GM21528 (cell line): ENCODE measurements around the gene ZFP91.
A peak's percentile ranks its signal among the peaks of the same experiment; 100 is the strongest.

Experiments used
- ATAC-seq: cut with Tn5 transposase; IDR thresholded peaks from one replicate; pipeline ENCODE4 v1.9.1; 2021; ENCODE audit warnings: mild to moderate bottlenecking, moderate library complexity; ENCODE audit not compliant: unreplicated experiment, low FRiP score

The ZFP91 gene

DNA sequence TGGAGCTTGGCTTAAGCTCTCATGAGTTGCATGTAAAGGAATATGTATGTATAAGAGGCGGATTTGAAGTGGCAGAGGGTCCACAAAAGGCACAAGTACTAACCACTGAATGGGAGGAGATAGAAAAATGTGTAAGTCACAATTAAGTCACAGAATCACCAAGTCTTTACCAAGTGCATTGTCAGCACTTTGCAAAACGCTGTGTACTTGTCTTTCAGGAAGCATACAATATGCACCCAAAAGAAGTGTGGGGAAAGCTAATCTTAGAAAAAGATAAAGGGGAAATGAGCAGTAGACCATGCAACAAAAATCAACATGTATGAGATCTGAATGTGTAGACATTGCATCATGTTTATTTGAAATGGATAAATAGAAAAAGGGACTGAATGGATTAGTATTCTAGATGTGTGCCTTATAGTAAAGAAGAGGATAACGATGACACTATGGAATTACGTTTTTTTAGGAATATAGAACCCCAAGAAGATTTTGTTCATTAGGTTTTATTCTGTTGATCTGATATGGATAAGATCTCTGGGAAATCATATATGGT, 48.1 kb downstream of the ZFP91 start:
- no peak for ATAC-seq

DNA sequence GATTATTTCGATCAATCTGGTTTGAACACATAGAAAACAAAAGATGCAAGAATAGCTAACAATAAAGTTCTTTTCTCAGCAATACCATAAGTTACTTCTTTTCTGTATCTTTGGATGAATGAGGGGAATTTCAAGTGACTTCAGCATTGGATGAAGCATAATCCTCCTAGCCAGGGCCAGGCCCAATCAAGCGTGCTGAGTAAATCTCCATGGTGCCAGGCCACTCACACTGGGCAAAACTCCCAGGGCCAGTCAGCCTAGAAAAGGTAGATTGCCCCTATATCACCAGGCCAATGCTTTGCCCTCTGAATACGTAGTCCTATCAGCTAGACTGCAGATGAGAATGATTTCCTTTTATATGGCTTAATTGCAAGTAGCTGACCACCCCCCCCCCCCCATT, 49.6 kb downstream of the ZFP91 start:
- no peak for ATAC-seq

DNA sequence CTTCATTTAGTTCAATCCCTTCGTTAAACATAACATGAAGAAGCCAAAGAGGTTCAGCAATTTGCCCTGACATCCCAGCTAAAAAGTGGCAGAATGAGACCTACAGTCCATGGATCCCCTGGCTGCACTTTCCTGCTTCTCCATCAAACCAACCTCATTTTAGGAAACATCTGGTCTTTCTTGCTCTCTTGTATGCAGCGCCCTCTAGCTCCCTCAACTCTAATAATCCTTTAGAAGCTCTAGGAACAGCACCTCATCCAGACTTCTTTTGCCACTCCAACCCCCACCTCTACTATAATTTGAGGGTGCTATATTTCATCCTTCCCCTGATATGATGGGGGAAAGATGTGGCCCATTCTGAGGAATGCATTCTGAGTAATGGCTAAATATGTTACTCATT, 51.0 kb downstream of the ZFP91 start:
- peak; percentile 58 for ATAC-seq

DNA sequence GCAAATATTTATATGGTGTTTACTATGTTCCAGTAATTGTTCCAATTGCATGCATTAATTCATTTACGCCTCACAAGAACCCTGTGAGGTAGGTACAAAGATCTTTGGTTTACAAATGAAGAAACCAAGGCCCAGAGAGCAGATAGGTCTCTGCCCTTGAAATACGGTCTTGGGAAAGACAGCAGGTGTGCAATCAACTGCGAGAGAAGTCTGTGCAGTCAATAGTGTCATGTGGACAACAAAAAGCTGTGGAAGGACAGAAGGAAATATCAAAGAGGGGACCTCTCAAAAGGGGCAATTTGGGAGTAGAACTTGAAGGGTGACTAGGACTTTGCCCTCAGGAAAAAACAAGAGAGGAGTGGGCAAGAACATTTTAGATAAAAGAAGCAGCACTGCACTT, 52.5 kb downstream of the ZFP91 start:
- no peak for ATAC-seq

DNA sequence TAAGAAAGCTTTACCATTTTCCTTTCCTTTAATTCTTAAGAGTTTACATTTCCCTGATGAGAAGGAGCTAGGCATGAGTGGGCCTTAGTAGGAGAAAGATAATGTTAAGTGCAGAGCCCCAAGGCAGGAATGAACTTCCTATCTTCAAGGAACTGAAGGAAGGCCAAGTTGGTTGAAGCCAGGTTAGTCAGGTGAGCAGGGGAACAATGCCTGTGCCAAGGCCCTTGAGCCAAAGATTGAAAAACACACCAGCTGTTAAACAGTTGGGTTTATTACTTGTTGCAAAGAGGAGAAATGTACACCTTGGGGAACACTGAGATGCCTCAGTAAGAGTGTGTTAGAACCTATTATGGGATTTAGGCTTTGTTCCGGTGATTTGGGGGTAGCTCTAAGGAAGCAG, 53.6 kb downstream of the ZFP91 start:
- no peak for ATAC-seq

DNA sequence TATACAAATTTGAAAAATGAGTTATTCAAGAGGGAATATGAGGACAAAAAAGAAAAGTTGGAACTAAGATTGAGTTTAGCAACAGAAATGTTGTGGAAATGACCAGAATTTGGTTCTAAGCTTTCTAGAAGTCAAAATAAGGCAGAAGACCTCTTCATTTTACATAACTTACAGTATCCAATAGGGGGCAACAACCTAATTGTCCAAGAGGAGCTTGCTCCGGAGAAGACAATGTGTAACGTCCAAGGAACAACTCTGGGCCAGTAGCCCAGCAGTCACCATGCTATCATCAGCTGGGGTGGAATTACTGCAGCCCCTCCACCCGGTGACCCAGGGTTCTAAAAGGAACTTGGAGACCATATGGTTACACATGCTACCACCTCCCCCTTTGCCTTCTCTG, 57.7 kb downstream of the ZFP91 start:
- no peak for ATAC-seq

DNA sequence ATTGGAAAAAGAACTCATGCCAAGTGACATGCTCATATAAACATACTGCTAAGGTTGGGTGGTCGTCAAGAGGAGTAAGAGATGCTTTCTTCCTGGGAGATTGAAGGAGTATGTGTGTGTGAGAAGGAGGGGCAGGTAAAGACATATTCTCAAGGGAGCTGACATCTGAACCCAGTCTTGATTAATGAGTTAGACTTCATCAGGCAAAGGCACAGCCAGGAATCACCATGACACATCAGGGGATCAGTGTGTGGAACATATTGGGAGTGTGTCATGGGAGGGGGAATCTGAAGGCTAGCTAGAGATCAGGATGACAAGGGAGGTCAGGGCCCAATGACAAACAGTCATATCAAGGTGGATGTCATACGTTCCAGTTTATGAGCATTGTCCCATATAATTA, 58.5 kb downstream of the ZFP91 start:
- no peak for ATAC-seq

DNA sequence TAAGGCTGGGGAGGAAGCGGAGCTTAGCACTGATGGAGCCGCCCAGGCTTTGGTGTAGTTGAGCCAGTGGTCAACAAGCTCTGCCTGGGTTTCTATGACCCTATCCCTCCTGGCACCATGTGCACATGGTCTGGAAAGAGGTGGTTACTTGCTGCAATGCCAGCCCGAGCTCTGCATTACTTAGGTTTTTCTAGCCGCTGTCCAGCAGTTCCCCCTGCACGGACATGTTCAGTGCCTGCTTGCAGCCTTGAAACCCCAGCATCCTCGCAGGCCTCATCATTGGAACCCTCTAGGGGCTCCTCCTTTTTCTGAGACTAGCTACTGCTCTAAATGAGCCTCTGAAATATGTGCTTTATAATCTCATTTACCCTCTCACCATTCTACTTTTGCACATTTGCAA, 60.2 kb downstream of the ZFP91 start:
- no peak for ATAC-seq

DNA sequence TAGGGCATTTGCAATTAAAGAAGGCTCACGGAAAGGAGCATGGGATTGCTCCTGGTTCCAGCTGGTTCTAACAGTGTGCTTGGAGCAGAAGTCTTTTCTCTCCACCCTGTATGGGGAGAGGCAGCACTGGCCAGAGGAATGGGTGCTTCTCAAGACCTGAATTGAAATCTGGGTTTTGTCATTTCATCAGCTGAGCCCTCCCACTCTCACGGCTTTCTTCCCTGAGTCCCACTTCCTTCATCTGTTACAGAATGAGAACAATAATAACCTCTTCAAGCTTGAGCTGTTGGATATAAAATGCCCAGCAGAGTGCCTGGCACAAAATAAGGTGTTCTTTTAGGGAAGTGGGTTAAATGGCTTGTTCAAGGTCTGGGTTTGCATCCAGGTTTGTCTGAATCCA, 60.8 kb downstream of the ZFP91 start:
- no peak for ATAC-seq

DNA sequence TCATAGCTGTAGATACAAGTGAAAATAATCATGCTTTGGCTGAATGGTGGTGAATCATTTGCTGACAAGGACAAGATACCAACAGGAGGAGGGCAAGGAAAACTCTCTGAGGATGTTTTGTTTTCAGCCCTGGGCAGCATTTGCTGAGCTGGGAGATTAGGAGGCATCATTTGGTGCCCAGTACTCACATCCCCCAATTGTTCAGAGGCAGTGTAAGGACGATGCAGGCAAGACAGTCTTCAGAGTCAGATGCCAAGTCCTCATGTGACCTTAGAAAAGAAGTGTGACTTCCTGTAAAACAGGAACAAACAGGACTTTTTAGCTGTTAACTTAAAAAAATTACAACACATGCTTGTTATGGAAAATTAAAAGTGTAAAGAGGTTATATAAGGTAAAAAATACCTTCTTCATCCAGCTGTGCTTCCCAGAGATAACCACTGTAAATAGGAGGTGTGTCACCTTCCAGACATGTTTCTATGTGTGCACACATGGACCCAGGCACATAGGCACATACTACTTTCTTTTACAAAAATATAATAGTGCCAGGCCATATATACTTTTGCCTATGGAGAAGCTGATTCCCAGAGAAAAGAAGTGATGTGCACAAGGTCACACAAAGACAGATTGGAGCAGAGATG, 61.6 kb downstream of the ZFP91 start:
- no peak for ATAC-seq

DNA sequence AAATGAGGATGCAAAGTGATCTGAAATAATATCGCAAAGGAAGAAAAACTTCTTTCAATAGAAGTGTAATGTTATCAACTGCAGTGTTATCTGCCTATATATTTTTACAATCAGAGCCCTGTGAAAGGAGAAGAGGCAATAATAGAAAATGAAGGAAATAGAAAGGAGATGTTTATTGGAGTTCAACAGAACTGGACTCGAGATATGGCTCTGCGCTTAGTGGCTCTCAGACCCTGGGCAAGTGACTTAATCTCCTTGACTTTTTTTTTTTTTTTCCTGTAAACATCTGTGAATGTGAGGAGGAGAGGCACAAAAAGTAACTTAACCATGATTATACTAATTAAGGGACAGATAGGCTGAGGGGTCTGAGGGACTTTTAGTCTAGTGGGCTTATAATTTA, 62.5 kb downstream of the ZFP91 start:
- no peak for ATAC-seq

DNA sequence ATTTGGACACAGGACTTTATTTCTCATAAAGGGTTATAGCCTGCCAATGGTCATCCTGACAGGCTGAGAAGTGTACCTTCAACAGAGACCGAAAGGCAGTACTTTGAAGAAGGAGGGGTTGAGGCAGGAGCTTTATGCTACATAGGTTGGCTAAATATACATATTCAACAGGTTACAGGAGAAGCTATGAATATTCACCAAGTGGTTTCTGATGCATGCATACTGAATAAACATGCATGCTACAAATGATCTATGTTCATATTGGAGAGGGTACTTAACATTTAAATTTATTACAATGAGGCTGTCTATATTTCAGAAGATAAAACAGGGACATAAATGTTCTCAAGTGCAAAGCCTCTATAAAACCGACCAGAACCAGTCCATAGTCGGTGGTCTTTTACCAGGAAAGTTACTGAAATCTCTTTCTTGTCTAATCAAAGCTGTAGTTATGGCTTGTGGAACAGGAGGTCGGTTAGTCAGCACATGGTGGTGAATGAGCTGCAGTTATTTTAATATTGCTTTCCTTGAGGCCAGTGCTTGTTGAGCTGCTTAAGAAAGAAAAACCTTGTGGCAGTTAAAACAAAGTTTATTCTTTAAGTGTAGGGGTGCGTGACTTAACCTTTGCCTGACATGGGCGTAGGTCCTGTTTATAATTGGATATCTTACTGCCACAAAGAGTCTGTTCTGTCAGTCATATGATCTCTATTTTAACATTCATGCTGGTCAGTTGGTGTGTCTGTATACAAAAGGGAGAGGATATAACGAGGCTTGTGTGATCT, 63.1 kb downstream of the ZFP91 start:
- no peak for ATAC-seq

DNA sequence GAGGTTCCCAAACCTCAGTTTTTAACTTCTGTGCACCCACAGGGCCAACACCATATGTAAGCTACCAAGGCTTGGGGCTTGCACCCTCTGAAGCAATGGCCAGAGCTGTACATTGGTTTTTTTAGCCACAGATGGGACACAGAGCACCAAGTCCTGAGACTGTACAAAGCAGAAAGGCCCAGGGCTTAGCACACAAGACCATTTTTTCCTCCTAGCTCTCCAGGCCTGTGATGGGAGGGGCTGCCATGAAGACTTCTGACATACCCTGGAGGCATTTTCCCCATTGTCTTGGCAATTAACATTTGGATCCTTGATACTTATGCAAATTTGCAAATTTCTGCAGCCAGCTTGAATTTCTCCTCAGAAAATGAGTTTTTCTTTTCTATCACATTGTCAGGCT, 67.0 kb downstream of the ZFP91 start:
- no peak for ATAC-seq

DNA sequence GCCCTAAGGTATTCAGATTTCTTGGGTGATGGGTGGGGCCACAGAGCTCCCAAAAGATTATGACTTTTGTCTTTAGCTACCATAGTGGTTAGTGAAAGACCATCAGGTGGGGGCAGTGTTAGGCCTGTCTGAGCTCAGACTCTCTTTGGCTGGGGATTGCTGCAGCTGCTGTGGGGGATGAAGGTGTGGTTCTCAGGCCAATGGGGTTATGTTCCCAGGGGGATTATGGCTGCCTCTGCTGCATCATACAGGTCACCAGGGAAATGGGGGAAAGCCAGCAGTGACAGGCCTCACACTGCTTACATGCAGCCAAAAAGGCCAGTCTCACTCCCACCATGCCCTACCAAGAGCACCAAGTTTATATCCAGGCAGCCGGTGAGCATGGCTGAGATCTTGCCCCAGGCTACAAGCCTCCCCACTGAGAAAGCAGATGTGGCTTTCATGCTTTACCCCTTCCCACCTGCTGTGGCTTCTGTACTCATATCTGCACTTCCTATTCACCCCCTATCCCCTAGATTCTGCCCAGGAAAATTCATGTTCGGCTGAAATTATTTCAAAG, 68.4 kb downstream of the ZFP91 start:
- ATAC-seq = peak; percentile 86

DNA sequence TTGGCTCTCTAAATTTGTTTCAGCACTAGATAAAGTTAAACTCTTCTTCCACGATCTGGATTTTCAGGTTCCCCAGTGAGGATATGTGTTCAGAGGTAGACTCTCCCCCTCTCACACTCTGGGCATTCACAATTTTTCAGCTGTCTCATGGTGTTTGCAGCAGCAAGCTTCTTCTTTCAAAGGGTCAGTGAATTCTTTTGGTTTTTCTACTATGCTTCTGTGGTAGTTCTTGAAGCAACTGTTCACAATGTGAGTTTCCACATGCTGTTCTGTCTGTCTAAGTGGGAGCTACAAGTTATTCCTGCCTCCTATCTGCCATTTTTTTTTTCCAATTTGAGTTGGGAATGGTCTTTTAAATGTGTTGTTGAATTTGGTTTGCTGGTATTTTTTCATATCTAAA, 69.0 kb downstream of the ZFP91 start:
- peak; percentile 16 for ATAC-seq

DNA sequence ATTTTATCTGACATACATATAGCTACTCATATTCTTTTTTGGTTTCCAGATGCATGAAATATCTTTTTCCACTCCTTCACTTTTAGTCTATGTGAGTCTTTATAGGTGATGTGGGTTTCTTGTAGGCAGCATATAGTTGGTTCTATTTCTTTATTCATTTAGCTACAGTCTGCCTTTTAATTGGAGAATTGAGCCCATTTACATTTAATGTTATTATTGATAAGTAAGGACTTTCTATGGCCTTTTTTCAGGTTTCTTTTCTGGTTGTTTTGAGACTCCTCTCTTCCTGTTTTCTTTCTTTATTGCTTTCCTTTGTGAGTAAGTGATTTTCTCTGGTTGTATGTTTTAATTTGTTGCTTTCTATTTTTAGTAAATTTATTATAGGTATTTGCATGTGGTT, 70.8 kb downstream of the ZFP91 start:
- ATAC-seq = no peak

DNA sequence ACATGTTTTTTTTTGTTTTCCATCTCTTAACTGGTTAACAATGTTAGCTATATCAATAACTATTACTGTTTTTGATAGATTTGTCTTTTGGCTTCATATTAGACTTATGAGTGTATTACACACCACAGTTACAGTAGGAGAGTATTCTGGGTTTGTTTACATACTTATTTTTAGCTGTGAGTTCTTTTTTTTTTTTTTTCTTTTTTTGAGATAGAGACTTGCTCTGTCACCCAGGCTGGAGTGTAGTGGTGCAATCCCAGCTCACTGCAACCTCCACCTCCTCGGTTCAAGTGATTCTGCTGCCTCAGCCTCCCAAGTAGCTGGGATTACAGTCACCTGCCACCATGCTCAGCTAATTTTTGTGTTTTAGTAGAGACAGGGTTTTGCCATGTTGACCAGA, 71.6 kb downstream of the ZFP91 start:
- no peak for ATAC-seq

DNA sequence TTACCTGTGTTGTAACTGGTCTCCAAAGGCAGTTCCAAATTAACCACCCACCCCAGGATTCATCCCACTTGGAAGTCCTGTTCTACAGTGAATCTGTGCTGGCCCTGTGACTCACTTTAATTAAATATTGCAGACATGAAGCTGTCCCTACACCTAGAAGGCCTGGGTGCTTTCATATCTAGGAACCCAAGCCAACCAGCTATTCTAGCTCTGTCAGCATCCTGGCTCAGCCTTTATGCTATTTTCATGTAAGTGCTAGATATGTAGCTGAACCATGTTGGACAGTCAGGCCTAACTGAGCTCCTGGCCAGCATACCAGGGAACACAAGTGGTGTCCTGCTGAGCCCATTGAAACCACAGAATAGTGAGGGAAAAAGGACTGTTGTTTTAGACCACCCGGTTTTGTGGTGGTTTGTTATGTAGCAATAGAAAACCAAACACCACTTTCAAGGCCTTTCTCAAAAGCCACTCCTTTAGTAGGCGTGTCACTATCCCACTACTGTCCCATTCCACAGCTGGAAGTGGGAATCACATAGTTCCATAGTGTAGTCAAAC, 73.9 kb downstream of the ZFP91 start:
- no peak for ATAC-seq

DNA sequence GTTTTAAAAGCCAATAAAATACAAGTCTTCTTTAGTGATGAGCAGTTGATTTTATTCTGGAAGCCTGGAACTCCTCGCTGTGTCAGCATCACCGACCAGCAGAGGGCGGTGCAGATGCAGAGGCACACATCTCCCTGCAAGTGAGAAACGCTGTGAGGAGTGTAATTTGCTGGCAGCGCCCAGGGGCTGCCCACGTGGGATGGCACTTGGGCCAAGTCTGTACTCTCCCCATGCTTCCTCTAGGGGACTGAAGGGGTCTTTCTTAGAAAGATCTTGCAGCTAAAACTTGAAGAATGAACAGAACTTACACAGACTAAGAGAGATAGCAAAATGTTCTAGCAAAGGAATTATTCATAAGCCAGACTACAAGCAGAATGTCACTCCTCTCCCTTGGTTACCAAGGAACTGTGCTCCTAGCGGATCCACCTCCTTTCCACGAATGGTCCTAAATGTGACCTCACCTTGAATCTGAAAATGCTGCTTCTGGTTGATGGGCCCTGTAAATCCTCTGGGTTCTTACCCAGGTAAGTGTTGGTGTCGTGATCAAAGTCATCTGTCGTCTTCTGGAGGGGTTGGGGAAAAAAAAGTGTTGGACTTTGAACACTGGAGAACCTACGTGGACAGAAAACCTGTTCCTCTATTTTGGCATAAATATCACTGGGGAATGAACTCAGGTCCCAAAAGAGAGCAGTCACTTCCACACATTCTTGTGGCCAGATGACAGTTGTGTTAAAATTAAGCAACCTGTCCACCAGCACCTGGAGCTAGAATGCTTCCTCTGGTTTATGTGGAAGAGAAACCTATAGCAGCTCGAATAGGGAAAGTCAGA, 75.4 kb downstream of the ZFP91 start:
- peak; percentile 87 for ATAC-seq

DNA sequence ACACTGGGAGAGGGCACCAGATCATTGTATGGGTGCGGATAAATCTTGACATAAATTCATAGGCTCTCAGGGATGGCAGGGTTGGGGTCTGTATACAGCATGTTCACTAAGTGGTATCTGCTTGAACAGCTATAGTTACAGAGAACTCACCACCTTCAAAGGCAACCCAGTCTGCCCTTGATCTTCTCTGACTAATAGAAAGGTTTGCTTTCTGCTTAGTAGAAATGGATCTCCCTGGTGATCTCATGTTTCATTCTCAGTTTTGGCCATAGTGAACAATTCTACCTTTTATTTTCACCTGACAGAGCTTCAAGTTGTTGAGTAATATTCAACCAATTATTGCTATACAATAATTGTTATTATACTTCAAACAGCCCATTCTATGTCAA, 76.0 kb downstream of the ZFP91 start:
- no peak for ATAC-seq

DNA sequence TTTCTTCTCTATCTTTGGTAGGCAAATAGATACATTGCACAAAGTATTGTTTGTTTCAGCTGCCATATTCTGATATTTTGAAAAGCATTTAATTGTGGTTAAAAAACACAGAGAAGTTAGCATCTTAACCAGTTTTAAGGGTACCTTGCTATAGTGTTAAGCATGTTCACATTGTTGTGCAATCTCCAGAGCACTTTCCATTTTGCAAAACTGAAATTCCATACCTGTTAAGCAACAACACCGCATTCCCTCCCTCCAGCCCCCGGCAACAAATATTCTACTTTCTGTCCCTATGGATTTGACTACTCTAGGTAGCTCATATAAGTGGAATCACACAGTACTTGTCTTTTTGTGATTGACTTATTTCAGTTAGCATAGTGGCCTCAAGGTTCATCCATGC, 77.5 kb downstream of the ZFP91 start:
- ATAC-seq = no peak
